HG03571 (cell line): ENCODE data around the gene HTR3C.
"Not testable (repeated sequence)": the region's sequence is repeated elsewhere in the genome, so short reads cannot be mapped to it uniquely, and the experiment has no call there.

Source experiments
- ATAC-seq: cut with Tn5 transposase; IDR thresholded peaks from one replicate; pipeline ENCODE4 v1.9.1; 2021; ENCODE audit not compliant: unreplicated experiment

HTR3C gene

DNA sequence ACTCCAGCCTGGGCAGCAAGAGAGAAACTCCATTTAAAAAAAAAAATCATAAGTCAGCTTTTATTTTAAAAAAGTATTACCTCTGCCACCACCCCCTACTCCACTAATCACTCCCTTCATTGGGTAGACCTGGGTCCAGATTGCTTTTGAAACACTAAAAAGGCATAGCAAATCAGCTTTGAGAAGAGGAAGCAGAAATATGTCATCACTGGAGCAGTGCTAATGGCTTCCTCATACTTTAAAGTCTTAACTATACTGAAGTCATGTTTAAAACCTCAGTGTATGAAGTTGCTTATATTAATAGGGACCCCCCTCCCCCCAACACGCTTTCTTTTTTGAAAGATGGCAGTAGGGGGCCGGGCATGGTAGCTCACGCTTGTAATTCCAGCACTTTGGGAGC is 22.3 kb upstream of the HTR3C start:
- ATAC-seq: no peak

DNA sequence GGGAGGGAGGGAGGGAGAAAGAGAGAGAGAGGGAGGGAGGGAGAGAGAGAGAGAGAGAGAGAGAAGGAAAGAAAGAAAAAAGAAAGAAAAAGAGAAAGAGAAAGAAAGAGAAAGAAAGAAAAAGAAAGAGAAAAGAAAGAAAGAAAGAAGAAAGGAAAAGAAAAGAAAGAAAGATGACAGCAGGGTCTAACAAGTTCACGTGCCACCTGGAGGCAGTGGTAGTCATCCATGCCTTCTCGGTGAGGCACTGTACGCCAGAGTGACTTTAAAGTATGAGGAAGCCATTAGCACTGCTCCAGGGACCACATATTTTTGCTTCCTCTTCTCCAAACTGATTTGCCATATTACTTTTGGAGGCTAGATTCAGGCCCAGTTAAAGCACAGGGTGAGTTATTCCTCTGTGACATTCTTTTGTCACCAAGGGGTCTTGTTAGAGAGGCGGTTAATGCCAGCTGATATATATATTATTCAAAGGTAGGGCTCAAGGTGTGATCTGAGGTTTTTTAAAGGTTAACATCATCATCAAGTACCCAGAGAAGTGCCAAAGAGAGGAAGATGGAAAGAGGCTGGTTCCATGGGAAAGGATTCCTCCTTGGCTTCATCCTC is 21.6 kb upstream of the HTR3C start, which contains the start of gene HTR3D:
HTR3D (plus strand) TSS at position 556 of the 606 bp plus-strand sequence; CDS start at position 556, 0 bp downstream.
- no peak for ATAC-seq

- no peak for ATAC-seq
Observed at GRCh38 chr3:184037816-184038215, 15.0 kb upstream of the HTR3C start.

DNA sequence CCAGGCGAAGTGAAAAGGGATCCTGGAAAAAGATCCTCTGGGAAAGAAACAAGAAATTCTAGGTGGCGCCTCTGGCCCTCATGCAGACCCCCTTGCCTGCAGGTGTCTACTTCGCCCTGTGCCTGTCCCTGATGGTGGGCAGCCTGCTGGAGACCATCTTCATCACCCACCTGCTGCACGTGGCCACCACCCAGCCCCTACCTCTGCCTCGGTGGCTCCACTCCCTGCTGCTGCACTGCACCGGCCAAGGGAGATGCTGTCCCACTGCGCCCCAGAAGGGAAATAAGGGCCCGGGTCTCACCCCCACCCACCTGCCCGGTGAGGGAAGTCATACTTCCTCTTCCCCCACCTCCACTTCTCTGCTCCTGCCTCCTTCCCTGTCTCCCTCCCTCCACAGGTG is 14.5 kb upstream of the HTR3C start:
- ATAC-seq: not testable (repeated sequence)

DNA sequence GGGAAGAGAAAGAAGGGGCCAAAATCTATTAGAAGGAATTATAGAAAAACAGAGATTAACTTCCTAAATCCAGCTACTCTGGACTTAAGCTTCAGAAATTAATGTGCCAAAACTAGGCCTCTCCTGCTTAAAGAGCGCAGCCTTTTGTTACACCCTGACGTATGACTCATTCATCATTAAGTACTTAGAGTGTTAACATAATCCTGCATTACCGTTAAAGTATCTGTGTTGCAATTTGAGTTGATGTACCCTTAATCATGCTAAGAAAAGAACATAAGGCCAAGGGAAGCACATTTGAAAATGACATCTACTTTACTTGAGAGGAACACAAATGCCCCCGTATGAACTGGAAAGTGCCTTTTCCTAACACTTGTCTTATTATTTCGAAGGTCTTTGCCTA is 13.4 kb upstream of the HTR3C start:
- ATAC-seq: no peak

- ATAC-seq: no peak
Observed at GRCh38 chr3:184040010-184040409, 12.8 kb upstream of the HTR3C start.

- no peak for ATAC-seq
Observed at GRCh38 chr3:184042617-184043016, 10.2 kb upstream of the HTR3C start.

- ATAC-seq: no peak
Observed at GRCh38 chr3:184045995-184046394, 6.9 kb upstream of the HTR3C start.

GRCh38 chr3:184050217-184050847 is 2.5 kb upstream of the HTR3C start:
- no peak for ATAC-seq

- no peak for ATAC-seq
Observed at GRCh38 chr3:184058029-184058428, 5.2 kb downstream of the HTR3C start.

DNA sequence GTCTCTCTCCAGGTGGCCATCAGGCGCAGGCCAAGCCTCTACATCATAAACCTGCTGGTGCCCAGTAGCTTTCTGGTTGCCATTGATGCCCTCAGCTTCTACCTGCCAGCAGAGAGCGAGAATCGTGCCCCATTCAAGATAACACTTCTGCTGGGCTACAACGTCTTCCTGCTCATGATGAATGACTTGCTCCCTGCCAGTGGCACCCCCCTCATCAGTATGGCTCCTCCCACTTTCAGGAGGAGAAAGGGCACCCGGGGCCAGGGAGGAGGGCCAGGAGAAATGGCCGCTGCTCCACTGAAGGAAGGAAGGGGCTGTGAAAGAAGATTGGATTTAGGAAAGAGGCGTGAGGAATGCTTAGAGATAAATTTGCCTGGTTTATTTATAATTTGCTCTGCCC is 6.6 kb downstream of the HTR3C start:
- no peak for ATAC-seq

DNA sequence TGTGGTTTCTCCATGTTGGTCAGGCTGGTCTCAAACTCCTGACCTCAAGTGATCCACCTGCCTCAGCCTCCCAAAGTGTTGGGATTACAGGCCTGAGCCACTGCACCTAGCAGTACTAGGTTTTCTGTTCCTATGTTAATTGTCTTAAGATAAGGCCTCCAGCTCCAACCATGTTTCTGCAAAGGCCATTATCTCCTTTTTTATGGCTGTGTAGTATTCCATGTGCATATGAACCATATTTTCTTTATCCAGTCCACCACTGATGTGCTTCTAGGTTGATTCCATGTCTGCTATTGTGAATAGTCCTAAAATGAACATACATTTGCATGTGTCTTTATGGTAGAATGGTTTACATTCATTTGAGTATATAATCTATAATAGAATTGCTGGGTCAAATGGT is 9.8 kb downstream of the HTR3C start:
- no peak for ATAC-seq

GRCh38 chr3:184066211-184066610 is 13.4 kb downstream of the HTR3C start:
- no peak for ATAC-seq

DNA sequence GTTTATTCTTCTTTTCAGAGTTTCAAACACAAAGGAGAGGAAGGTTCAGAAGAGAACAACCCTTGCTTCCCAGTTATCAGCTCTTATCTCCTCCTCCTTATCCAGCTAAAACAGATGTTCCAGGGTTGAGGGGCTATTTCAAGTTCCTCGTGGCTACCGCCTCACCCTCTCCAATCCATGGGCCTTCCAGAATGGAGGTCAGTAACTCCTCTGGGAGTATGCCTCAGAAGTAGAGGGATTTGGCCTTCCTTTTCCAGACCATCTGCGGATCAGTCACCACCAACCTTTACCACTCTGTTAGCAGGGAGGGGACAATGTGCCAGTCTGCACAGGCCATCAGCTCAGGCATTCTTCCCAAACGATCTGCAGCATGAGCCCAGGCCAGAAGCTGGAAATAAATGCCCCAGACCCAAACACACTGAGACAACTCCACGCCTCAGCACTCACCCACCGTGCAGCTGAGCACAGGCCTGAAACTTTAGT is 14.8 kb downstream of the HTR3C start:
- no peak for ATAC-seq

DNA sequence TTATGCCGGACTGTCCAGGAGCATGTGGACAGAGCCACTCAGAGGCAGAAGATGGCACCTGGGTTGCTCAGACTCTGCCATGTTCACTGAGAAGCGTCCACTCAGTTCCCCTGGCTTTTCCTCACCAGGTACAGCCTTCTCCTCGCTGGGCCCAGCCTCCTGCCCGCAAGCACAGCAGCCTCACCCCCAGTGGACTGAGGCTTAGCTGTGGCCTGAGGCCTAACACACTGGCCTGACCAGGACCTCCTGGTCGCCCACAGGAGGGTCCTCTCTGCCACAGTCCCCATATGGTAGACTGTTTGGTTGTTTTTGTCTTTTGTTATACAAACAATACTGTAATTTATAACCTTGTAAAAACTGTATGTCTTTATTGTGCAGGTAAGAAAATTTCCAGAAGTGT is 15.5 kb downstream of the HTR3C start:
- no peak for ATAC-seq

- not testable (repeated sequence) for ATAC-seq
Observed at GRCh38 chr3:184071142-184071541, 18.3 kb downstream of the HTR3C start.

DNA sequence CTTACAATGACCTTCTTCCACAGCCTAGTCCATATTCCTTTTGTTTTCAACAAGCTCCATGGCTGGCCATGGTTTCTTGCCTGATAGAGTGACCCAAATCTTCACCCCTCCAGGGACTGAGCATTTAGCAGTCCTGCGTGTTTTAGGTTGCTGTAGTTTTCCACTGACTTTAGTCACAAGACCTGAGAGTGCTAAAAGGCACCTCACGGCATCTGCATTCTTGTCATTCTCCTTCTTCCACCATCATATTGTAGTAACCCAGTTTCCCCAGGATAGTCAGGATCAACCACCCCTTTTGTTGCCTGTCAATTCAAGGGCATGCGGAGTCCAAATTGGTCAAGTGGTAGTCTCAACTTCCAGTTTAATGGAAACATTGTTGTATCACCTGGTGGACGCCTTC is 20.8 kb downstream of the HTR3C start:
- ATAC-seq: no peak

- ATAC-seq: no peak
Observed at GRCh38 chr3:184075901-184076300, 23.1 kb downstream of the HTR3C start.

DNA sequence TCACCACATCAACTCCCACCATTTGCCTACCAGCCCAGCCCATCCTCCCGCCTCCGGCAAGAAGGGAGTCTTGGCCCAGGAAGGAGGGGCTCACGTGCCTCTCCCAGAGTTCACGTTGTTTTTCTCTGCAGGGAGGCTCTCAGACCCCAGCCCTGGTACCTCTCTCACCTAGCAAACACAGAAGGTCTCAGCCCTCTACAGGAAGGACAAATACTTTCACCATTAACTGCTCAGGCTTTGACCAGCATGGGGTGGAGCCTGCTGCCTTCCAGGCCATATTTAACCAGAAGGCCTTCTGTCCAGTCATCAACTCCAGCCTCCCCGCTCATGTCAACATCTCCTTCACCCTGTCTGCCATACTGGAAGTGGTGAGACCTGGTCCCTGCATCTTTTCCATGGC is 25.0 kb downstream of the HTR3C start:
- ATAC-seq: no peak

DNA sequence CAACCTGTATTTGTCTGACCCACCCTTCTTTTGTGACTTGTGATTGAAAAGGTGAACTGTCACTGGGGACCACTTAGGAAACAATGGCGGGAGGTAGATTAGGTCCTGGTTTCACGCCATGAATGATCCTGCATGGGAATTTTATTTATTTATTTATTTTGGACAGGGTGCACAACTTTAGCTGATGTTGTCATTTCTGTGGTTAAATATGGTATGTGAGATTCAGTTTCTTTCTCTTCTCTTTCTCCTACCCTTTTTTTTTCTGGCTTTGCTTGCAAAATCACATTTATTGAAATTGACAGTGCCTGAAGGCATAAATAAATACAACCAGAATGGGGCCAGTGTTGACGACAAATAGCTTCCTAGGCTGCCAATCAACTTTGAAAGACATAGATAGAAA is 26.0 kb downstream of the HTR3C start:
- ATAC-seq: no peak

DNA sequence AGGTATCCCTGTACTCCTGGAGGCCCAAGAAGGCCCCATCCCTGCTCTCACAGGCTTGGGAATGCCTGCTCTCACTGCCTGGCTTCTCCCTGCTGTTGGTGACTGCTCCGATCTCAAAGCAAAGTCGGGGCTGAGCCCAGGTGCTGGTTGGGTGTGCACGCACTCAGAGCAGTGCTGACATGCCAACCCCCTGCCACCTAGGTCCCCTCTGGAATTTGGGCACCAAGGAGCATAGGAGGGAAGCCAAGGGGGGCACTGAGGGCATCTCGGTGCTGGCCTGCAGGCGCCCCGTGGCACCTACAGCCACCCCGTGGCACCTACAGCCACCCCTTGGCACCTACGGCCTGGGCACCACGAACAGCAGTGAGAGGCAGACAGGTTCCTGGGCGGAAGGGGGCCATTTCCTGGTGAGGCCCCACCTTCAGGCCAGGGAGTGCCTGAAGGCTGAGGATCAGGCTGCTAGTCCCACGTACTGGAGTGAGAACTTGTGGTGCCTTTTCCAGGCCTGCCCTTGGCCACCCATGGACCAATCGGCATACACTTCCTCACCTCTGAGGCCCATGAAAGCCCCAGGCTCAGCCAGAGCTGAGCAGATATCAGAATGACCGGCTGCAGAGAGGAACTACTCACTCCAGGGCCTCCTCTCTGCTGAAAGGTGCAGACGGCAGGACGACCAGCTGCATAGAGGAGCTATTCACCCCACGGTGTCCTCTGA is 28.4 kb downstream of the HTR3C start:
- no peak for ATAC-seq

GRCh38 chr3:184082034-184082433 is 29.2 kb downstream of the HTR3C start:
- ATAC-seq: no peak
